GM23248 (cell line): ENCODE data around the gene RXRB.

ENCODE experiments used
- EZH2 ChIP-seq: fragments of 200-600 bp; sonication (generic); IDR thresholded peaks from 2 replicates; pipeline ENCODE4 v1.6.1; 2018; ENCODE audit warnings: antibody characterized with exemption, mild to moderate bottlenecking; ENCODE audit not compliant: insufficient read depth, poor library complexity, severe bottlenecking
- EZH2phosphoT487 ChIP-seq: fragments of 200-600 bp; sonication (generic); IDR thresholded peaks from 2 replicates; pipeline ENCODE4 v1.6.1; 2018; ENCODE audit warnings: antibody characterized with exemption, moderate library complexity, mild to moderate bottlenecking, low read depth; ENCODE audit not compliant: insufficient read depth

- no peak for TF ChIP-seq EZH2phosphoT487
- no peak for TF ChIP-seq EZH2
Measured at GRCh38 chr6:33189625-33190448, 10.6 kb downstream of the RXRB start.
